ENCODE measurements around the gene EIF4EBP2. TPM values are rescaled to one million over a fixed set of nuclear protein-coding genes. Genes with fewer than 3 reads are reported as not detected.
A peak's percentile ranks its signal among the peaks of the same experiment; 100 is the strongest.

Gene EIF4EBP2
- total and polyA plus RNA-seq, 2 of the 13 experiments (the other 11 are each of a cell fraction or from before 2014, with no cell fraction given), result 16.9 to 22.0 TPM

GRCh38 chr10:70405037-70405824 is 1.3 kb downstream of the EIF4EBP2 start (continued):
- TF ChIP-seq BORCS8-MEF2B (CRISPR knock-in tag; IDR thresholded peaks at IDR 0.05), result no peak
- TF ChIP-seq PRPF4 (IDR thresholded peaks at IDR 0.05; ENCODE audit: low read depth, low read length, poor library complexity, severe bottlenecking), result no peak
- no peak for TF ChIP-seq TAF15 (IDR thresholded peaks at IDR 0.05; ENCODE audit: low read depth, low read length, poor library complexity, severe bottlenecking)
- no peak for TF ChIP-seq ATF3 (CRISPR knock-in tag; IDR thresholded peaks at IDR 0.05)
- TF ChIP-seq RAD21 (CRISPR knock-in tag; IDR thresholded peaks at IDR 0.05), result no peak
- no peak for TF ChIP-seq ZBTB14 (CRISPR knock-in tag; IDR thresholded peaks at IDR 0.05)
- TF ChIP-seq HOXD1 (CRISPR knock-in tag; IDR thresholded peaks at IDR 0.05), result no peak
- no peak for TF ChIP-seq ZNF747 (CRISPR knock-in tag; IDR thresholded peaks at IDR 0.05; ENCODE audit: borderline replicate concordance)
- no peak for TF ChIP-seq MYNN (CRISPR knock-in tag; IDR thresholded peaks at IDR 0.05; ENCODE audit: low read depth)
- no peak for TF ChIP-seq STAT6 (CRISPR knock-in tag; IDR thresholded peaks at IDR 0.05; ENCODE audit: borderline replicate concordance)
- peak; percentile 9 for TF ChIP-seq SKI (IDR thresholded peaks at IDR 0.05; ENCODE audit: partially characterized antibody)
- no peak for TF ChIP-seq ZBTB46 (CRISPR knock-in tag; IDR thresholded peaks at IDR 0.05; ENCODE audit: borderline replicate concordance)
- TF ChIP-seq IRF9 (CRISPR knock-in tag; IDR thresholded peaks at IDR 0.05; ENCODE audit: borderline replicate concordance), result no peak
- TF ChIP-seq ZFX (CRISPR knock-in tag; IDR thresholded peaks at IDR 0.05; ENCODE audit: low read depth), result peak; percentile 62
- TF ChIP-seq RNF219 (CRISPR knock-in tag; IDR thresholded peaks at IDR 0.05), result 0 out of 2 replicates have a peak, but pooled peaks have one; percentile 54
- no peak for TF ChIP-seq U2AF1 (optimal IDR thresholded peaks at IDR 0.05; ENCODE audit: low read depth, low read length)
- TF ChIP-seq ZSCAN31 (CRISPR knock-in tag; IDR thresholded peaks at IDR 0.05; ENCODE audit: low read depth), result no peak
- TF ChIP-seq ZNF354B (CRISPR knock-in tag; IDR thresholded peaks at IDR 0.05), result no peak
- TF ChIP-seq MTF2 (CRISPR knock-in tag; IDR thresholded peaks at IDR 0.05; ENCODE audit: borderline replicate concordance), result no peak
